Dedifferentiated amniotic fluid mesenchymal stem cell (primary cell): ENCODE results near the gene TIMD4.

ENCODE experiments used
- DNase-seq: peaks from one replicate; pipeline ENCODE4 v3.0.0-alpha.2; 2016; ENCODE audit errors: extremely low spot score

TIMD4 gene

GRCh38 chr5:156922207-156922792 lies 40.7 kb downstream of the TIMD4 start:
- DNase-seq = no peak

DNA sequence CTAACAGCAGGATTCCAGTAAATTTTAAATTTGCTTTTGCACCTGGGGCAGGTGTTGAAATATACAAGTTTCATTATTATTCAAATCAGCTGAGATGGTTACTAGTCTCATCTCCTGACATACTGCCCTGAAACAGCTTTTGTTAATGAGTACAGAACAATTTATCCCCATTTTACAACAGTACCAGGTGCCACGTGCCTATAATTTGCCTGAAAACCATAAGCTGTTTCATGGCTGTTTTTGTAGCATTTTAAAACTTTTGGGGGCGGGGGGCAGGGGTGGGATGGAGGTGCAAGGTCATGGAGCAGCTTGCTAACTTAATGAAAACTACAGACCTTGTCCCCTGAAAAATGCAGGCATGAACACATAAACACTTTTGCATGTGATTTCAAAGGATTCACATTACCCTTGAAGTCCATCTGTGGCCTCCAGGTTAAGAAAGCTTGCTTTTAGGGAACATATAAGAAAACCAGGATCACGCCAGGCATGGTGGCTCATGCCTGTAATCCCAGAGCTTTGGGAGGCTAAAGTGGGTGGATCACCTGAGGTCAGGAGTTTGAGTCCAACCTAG lies 42.1 kb downstream of the TIMD4 start:
- no peak for DNase-seq

DNA sequence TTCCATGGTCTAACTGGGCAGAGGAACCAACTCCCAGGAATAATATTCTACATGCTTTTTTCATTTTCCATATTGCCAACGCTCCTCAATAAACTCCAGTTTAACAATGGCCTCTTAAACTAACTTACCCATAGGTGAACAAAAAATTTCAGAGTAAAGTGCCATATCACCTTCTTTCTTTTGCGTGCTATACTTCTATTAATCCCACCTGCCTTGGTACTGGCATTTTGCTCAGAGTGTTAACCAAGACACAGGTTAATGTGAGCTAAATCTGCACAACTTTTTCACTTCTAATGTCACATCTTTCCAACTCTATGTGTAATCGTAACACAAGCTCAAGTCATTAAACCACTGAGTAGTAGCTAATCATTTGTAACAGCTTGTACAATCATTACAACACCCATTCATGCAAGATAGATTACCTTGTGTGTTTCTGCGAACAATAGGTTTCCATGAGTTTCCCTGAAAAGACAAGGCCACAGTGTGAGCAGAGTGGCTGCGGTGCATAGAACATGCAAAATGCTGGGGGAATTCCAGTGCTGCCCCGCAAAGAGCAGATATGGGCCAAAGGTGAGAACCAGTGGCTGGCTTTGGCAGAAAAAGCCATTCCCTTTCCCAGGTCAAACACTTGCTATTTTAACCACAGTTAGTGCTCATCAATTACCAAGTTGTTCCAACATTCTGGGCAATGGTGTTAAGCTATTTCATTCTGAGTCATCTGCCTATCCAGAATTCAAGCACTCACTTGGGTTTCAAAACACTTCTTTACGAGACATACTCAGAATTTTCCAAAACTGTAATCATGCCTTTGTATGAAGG lies 42.8 kb downstream of the TIMD4 start:
- DNase-seq = no peak

- DNase-seq = no peak
Observed at GRCh38 chr5:156918311-156918845, 44.6 kb downstream of the TIMD4 start.

- DNase-seq = no peak
Observed at GRCh38 chr5:156914371-156914737, 48.7 kb downstream of the TIMD4 start.

- DNase-seq = no peak
Observed at GRCh38 chr5:156913719-156914370, 49.2 kb downstream of the TIMD4 start.

DNA sequence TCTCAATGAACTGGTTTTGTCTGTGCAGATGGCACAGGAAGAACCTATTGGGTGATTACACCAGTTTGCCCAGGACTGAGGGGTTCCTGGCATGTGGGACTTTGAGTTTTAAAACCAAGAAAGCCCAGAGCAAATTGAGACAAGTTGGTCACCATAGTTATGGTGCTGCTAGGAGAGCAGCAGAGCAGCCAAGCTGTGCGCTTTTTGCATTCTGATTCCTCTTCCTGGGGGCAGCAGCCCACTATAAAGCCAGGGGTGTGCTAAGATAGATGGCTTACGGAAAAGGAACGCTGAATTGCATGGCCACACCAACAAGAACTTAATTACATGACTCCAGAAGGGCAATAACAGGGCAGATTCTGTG lies 49.7 kb downstream of the TIMD4 start:
- no peak for DNase-seq

DNA sequence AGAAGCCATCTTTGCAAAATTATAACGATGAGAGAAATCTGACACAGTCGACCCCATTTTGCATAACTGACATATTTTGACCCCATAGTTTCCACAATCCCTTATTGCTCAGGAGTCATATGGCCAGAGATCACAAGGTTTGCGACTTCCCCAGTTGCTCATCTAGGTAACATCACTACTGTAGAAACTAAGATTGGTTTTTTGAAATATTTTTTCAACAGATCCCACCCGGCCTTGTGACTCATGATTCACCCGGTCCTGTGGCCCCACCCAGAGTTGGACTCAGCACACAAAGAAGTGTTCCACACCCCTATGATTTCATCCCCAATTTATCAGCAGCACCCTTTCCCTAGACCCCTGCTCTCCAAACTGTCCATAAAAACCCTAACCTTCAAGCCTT lies 50.2 kb downstream of the TIMD4 start:
- DNase-seq = no peak

- no peak for DNase-seq
Observed at GRCh38 chr5:156909180-156909579, 53.8 kb downstream of the TIMD4 start.

- no peak for DNase-seq
Observed at GRCh38 chr5:156907667-156908066, 55.4 kb downstream of the TIMD4 start.

- DNase-seq = no peak
Observed at GRCh38 chr5:156906807-156907206, 56.2 kb downstream of the TIMD4 start.

GRCh38 chr5:156896546-156896945 lies 66.5 kb downstream of the TIMD4 start:
- no peak for DNase-seq

DNA sequence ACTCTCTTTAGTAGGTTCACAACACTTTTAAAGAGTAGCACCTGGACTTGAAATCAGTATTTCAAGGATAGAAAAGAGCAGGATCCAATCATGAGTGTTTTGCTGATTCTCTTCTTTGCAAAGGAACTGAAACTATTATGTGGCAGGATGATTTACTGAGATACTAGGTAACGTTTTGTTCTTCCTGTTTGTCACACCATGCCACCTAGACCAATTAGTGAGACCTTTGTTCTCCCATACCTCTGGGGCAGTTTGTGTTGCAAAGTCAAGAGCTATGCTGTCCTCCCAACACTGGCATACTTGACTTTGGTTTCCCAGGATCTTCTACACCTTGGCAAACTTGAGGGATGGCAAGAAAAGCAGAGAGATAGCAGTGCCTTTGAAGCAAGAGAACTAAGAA lies 69.5 kb downstream of the TIMD4 start:
- no peak for DNase-seq

- no peak for DNase-seq
Observed at GRCh38 chr5:156892864-156893263, 70.2 kb downstream of the TIMD4 start.

DNA sequence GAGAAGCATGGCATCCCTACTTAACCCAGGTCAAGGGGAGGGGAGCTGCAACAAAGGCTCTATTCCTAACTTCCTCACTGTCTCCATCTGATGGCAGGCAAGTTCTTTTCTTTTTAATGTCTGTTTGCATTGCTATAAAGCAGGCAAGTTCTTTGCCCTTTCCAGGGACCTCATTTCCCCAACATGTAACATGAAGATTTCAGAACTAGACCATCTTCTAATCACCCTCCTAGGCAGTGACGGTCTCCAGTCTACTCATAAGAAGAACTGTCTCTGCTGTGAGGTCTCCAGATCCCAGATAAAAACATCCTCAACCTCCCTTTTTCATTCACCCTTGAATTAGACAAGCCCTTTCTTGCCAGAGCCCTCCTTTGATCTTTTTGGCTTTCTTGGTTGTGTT lies 70.8 kb downstream of the TIMD4 start:
- no peak for DNase-seq

DNA sequence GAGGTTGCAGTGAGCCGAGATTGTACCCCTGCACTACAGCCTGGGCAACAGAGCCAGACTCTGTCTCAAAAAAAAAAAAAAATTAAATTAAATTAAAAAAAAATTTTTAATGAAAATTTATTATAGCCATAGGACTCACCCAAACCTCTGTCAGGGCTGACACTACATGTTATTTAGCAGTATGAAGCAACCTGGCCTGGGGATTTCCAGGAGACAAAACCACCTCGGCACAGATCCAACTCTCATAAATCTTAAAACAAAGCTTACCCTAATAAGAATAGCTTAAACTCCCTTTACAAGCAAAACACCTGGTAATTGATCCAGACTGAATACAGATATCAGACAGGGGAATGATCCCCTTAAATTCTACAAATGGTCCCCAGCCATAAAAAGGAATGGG lies 74.5 kb downstream of the TIMD4 start:
- no peak for DNase-seq

- DNase-seq = no peak
Observed at GRCh38 chr5:156883316-156883875, 79.6 kb downstream of the TIMD4 start.

- no peak for DNase-seq
Observed at GRCh38 chr5:156879665-156880285, 83.3 kb downstream of the TIMD4 start.

GRCh38 chr5:156871212-156871611 lies 91.8 kb downstream of the TIMD4 start:
- no peak for DNase-seq

DNA sequence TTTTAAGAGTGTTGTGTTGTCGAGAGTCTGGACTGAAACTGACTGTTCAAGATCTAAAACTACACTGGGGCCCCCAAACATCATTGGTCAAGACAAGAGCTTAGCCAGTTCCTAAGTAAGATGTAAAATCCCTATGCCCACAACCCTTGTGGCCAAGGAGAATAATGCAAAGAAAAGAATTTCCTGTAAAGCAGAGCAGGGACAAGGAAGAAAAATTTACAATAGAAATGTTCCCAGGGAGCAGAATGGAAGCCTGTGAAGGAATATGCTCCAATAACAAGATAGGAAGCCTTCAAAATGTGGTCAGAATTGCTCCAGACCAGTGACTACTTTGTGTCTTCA lies 92.6 kb downstream of the TIMD4 start:
- no peak for DNase-seq
